Measurements from ENCODE around the gene LAIR2. TPM values are rescaled to one million over a fixed set of nuclear protein-coding genes. Genes with fewer than 3 reads are reported as not detected.

LAIR2 gene
- total RNA-seq, 1 experiment from 2014 or later = not detected

DNA sequence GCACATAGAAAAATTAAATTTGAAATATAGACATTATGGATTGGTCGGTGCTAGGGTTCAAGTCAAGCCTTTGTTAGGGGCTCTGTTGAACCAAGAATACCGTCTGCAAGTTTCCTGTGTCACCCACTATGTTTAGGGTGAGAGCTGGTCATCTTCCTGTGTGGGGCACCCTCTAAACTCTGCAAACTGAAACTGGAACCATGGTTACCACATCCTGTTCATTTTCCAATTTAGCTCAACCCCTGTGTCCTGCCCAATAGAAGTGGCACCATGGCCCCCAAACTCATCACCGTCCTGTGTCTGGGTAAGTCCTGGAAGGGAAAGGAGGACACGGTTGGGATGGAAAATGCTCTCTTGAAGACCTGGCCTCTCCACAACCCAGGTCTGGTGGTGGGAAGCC is 29.9 kb downstream of the LAIR2 start:
- TF ChIP-seq EZH2 (IDR thresholded peaks at IDR 0.05; ENCODE audit: low read depth) = no peak
- TF ChIP-seq, protein P1, sequence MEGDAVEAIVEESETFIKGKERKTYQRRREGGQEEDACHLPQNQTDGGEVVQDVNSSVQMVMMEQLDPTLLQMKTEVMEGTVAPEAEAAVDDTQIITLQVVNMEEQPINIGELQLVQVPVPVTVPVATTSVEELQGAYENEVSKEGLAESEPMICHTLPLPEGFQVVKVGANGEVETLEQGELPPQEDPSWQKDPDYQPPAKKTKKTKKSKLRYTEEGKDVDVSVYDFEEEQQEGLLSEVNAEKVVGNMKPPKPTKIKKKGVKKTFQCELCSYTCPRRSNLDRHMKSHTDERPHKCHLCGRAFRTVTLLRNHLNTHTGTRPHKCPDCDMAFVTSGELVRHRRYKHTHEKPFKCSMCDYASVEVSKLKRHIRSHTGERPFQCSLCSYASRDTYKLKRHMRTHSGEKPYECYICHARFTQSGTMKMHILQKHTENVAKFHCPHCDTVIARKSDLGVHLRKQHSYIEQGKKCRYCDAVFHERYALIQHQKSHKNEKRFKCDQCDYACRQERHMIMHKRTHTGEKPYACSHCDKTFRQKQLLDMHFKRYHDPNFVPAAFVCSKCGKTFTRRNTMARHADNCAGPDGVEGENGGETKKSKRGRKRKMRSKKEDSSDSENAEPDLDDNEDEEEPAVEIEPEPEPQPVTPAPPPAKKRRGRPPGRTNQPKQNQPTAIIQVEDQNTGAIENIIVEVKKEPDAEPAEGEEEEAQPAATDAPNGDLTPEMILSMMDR (conservative IDR thresholded peaks at IDR 0.05) = no peak
- no peaks in the 10 kb centered on the region for H3K4me1 ChIP-seq (replicated peaks; ENCODE audit: insufficient read depth)
- ChIA-PET POLR2A (ENCODE audit: unreplicated experiment) (no interaction called here), CTCF (no interaction called here)
- no peaks in the 10 kb centered on the region for H4K20me1 ChIP-seq (ENCODE audit: insufficient read depth)
- H3K79me2 ChIP-seq (ENCODE audit: low read depth) = no peaks in the 10 kb centered on the region
- H3K36me3 ChIP-seq (ENCODE audit: low read depth) = no peaks in the 10 kb centered on the region
- intact Hi-C loops (cut with micrococcal nuclease; ENCODE audit: unreplicated experiment) = no loop called here
- H3K9me3 ChIP-seq (ENCODE audit: insufficient read depth, low read depth) = no peaks in the 10 kb centered on the region
- no peaks in the 10 kb centered on the region for H3F3A ChIP-seq (ENCODE audit: insufficient read depth, low read depth)
- no TSS peak for BruUV-seq (replicated peaks)
- no peaks in the 10 kb centered on the region for H3K9me2 ChIP-seq (ENCODE audit: insufficient read depth)
- no peak overlapping the region for H3K27ac ChIP-seq
- H2AFZ ChIP-seq = no peak overlapping the region
- H3K4me3 ChIP-seq = no peak overlapping the region
- peaks cover 97% of the 10 kb centered on the region for H3K27me3 ChIP-seq (ENCODE audit: insufficient read depth, low read depth)
- peak in 1 of 2 experiments; percentile 20 for DNase-seq
- no peak overlapping the region for H3K4me2 ChIP-seq

DNA sequence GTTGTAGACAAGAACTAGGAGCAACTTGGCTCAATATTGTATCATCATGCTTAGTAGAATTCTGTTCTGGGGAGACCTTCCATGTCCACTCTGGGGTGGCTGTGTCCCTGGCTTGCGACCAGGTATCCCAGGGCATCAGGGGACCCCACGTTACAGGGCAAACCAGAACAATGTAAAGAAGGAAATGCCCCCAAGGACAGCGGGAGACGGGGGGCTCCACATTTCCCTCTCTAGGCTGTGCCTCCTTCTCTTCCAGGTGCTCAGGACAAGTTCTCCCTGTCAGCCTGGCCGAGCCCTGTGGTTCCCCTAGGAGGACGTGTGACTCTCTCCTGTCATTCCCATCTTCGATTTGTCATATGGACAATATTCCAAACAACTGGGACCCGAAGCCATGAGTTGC is 30.8 kb downstream of the LAIR2 start:
- H3K9me2 ChIP-seq (ENCODE audit: insufficient read depth) = no peaks in the 10 kb centered on the region
- CTCF ChIA-PET = no interaction called here
- no peak overlapping the region for H3K4me3 ChIP-seq
- H3F3A ChIP-seq (ENCODE audit: insufficient read depth, low read depth) = no peaks in the 10 kb centered on the region
- H3K9me3 ChIP-seq (ENCODE audit: insufficient read depth, low read depth) = no peaks in the 10 kb centered on the region
- no peaks in the 10 kb centered on the region for H3K36me3 ChIP-seq (ENCODE audit: low read depth)
- H3K4me1 ChIP-seq (replicated peaks; ENCODE audit: insufficient read depth) = no peaks in the 10 kb centered on the region
- DNase-seq = no peak
- no peak overlapping the region for H3K27ac ChIP-seq
- H2AFZ ChIP-seq = no peak overlapping the region
- TF ChIP-seq EZH2 (IDR thresholded peaks at IDR 0.05; ENCODE audit: low read depth) = no peak
- TF ChIP-seq, protein P1 (conservative IDR thresholded peaks at IDR 0.05) = no peak
- no peaks in the 10 kb centered on the region for H3K79me2 ChIP-seq (ENCODE audit: low read depth)
- H4K20me1 ChIP-seq (ENCODE audit: insufficient read depth) = no peaks in the 10 kb centered on the region
- no TSS peak for BruUV-seq (replicated peaks)
- intact Hi-C loops (cut with micrococcal nuclease; ENCODE audit: unreplicated experiment) = no loop called here
- no peak overlapping the region for H3K4me2 ChIP-seq
- POLR2A ChIA-PET (ENCODE audit: unreplicated experiment) = no interaction called here
- H3K27me3 ChIP-seq (ENCODE audit: insufficient read depth, low read depth) = peaks cover 96% of the 10 kb centered on the region

DNA sequence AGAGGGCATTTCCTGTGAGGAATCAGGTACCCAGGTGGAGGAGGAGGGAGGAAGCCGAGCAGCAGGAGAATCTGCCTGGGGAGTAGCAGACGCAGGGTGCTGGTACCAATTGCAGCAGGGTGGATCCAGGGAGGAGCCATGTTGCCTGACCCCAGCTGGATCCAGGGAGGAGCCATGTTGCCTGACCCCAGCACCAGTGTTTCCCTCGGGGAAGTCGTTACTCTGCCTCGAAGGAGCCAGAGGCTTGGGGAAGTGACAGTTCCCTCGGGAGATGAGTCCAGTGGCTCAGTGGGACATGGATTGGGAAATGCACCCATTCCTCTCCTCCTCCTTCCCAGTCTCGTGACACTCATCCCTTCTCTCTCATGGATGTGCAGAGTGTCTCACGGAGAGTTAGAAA is 31.5 kb downstream of the LAIR2 start:
- TF ChIP-seq EZH2 (IDR thresholded peaks at IDR 0.05; ENCODE audit: low read depth) = no peak
- TF ChIP-seq, protein P1 (conservative IDR thresholded peaks at IDR 0.05) = no peak
- Histone ChIP-seq H3K4me1 (replicated peaks; ENCODE audit: insufficient read depth) (no peaks in the 10 kb centered on the region), H3K4me3 (no peak overlapping the region), H3K27ac (no peak overlapping the region), H4K20me1 (ENCODE audit: insufficient read depth) (no peaks in the 10 kb centered on the region), H3K36me3 (ENCODE audit: low read depth) (no peaks in the 10 kb centered on the region), H3K79me2 (ENCODE audit: low read depth) (no peaks in the 10 kb centered on the region), H3K4me2 (no peak overlapping the region), H3F3A (ENCODE audit: insufficient read depth, low read depth) (no peaks in the 10 kb centered on the region), H3K9me2 (ENCODE audit: insufficient read depth) (no peaks in the 10 kb centered on the region), H2AFZ (no peak overlapping the region), H3K27me3 (ENCODE audit: insufficient read depth, low read depth) (peaks cover 96% of the 10 kb centered on the region), H3K9me3 (ENCODE audit: insufficient read depth, low read depth) (no peaks in the 10 kb centered on the region)
- ChIA-PET POLR2A (ENCODE audit: unreplicated experiment) (no interaction called here), CTCF (no interaction called here)
- no TSS peak for BruUV-seq (replicated peaks)
- DNase-seq = no peak
- intact Hi-C loops (cut with micrococcal nuclease; ENCODE audit: unreplicated experiment) = no loop called here

All from PC-9 (cell line).